PFSK-1 (cell line): ENCODE results near the gene CELF1.

Source experiments
- FOXP2 ChIP-seq: optimal IDR thresholded peaks from 2 replicates; pipeline ENCODE3; 2011; ENCODE audit warnings: borderline replicate concordance, control low read depth, inconsistent platforms; ENCODE audit not compliant: insufficient read depth; ENCODE audit errors: extremely low read length, extremely low read depth
- POLR2AphosphoS5 ChIP-seq: IDR thresholded peaks from 2 replicates; pipeline ENCODE4 v1.6.1; 2012; ENCODE audit warnings: low read depth, mild to moderate bottlenecking, control low read depth, low read length, moderate library complexity
- SIN3A ChIP-seq: IDR thresholded peaks from 2 replicates; pipeline ENCODE4 v1.6.1; 2012; ENCODE audit warnings: mild to moderate bottlenecking, low read length, moderate library complexity, borderline replicate concordance; ENCODE audit not compliant: insufficient read depth
- TAF1 ChIP-seq: IDR thresholded peaks from 2 replicates; pipeline ENCODE4 v1.6.1; 2012; ENCODE audit warnings: low read length, control low read depth, borderline replicate concordance; ENCODE audit not compliant: insufficient read depth
- TF ChIP-seq, protein P1 (sequence below), 2 experiments: IDR thresholded peaks; 2 replicates each; pipeline versions ENCODE4 v1.6.1 to v1.8.0; 2011 to 2012; ENCODE audit warnings: low read depth in 2 of 2, low read length in 2 of 2, control low read depth in 1 of 2, inconsistent platforms in 1 of 2, mild to moderate bottlenecking in 1 of 2, moderate library complexity in 1 of 2; ENCODE audit not compliant: insufficient read depth in 1 of 2

CELF1 gene

GRCh38 chr11:47570651-47571356 lies 17.9 kb upstream of the CELF1 start:
- TF ChIP-seq, protein P1, sequence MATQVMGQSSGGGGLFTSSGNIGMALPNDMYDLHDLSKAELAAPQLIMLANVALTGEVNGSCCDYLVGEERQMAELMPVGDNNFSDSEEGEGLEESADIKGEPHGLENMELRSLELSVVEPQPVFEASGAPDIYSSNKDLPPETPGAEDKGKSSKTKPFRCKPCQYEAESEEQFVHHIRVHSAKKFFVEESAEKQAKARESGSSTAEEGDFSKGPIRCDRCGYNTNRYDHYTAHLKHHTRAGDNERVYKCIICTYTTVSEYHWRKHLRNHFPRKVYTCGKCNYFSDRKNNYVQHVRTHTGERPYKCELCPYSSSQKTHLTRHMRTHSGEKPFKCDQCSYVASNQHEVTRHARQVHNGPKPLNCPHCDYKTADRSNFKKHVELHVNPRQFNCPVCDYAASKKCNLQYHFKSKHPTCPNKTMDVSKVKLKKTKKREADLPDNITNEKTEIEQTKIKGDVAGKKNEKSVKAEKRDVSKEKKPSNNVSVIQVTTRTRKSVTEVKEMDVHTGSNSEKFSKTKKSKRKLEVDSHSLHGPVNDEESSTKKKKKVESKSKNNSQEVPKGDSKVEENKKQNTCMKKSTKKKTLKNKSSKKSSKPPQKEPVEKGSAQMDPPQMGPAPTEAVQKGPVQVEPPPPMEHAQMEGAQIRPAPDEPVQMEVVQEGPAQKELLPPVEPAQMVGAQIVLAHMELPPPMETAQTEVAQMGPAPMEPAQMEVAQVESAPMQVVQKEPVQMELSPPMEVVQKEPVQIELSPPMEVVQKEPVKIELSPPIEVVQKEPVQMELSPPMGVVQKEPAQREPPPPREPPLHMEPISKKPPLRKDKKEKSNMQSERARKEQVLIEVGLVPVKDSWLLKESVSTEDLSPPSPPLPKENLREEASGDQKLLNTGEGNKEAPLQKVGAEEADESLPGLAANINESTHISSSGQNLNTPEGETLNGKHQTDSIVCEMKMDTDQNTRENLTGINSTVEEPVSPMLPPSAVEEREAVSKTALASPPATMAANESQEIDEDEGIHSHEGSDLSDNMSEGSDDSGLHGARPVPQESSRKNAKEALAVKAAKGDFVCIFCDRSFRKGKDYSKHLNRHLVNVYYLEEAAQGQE (IDR thresholded peaks at IDR 0.05; ENCODE audit: insufficient read depth in 1 of 2, low read depth in 2 of 2, low read length in 2 of 2), result no peak
- TF ChIP-seq POLR2AphosphoS5, result no peak

GRCh38 chr11:47569646-47570045 lies 16.7 kb upstream of the CELF1 start:
- TF ChIP-seq SIN3A (no peak), FOXP2 (no peak), POLR2AphosphoS5 (no peak)
- TF ChIP-seq, protein P1 (IDR thresholded peaks at IDR 0.05; ENCODE audit: insufficient read depth in 1 of 2, low read depth in 2 of 2, low read length in 2 of 2), result no peak

- TF ChIP-seq SIN3A (no peak), TAF1 (no peak), POLR2AphosphoS5 (no peak), FOXP2 (no peak)
- TF ChIP-seq, protein P1 (IDR thresholded peaks at IDR 0.05; ENCODE audit: insufficient read depth in 1 of 2, low read depth in 2 of 2, low read length in 2 of 2), result no peak
Observed at GRCh38 chr11:47566149-47566698, 13.3 kb upstream of the CELF1 start.

GRCh38 chr11:47565340-47566148 lies 12.6 kb upstream of the CELF1 start, which contains the start of gene PTPMT1:
PTPMT1 (plus strand) TSS chr11:47565599; CDS start chr11:47565623, 24 bp downstream.
- TF ChIP-seq SIN3A, result peak; percentile 79; the same call in 1 of the 2 replicates
- peak; percentile 53; the same call in 1 of the 2 replicates for TF ChIP-seq POLR2AphosphoS5
- TF ChIP-seq FOXP2, result peak; percentile 51
- TF ChIP-seq, protein P1 (IDR thresholded peaks at IDR 0.05; ENCODE audit: insufficient read depth in 1 of 2, low read depth in 2 of 2, low read length in 2 of 2), result no peak
- TF ChIP-seq TAF1, result 0 out of 2 replicates have a peak, but pooled peaks have one; percentile 71
